Trophoblast cell (in vitro differentiated cells and primary cell): ENCODE results near the gene ADRM1.

Experiments used
- DNase-seq, 2 donors: peaks; one replicate each; pipeline ENCODE4 v3.0.0-alpha.2; 2016
- H2AFZ ChIP-seq: 2 replicates; pipeline ENCODE4 v1.6.1; 2013; ENCODE audit warnings: low read length, moderate library complexity, mild to moderate bottlenecking; ENCODE audit not compliant: insufficient read depth, poor library complexity
- H2AK5ac ChIP-seq: 2 replicates; pipeline ENCODE4 v1.6.1; 2013; ENCODE audit warnings: mild to moderate bottlenecking, low read length
- H2BK120ac ChIP-seq: 2 replicates; pipeline ENCODE4 v1.6.1; 2013; ENCODE audit warnings: low read length, mild to moderate bottlenecking, moderate library complexity; ENCODE audit not compliant: insufficient read depth, poor library complexity
- H2BK12ac ChIP-seq: 2 replicates; pipeline ENCODE4 v1.6.1; 2013; ENCODE audit warnings: mild to moderate bottlenecking, low read length, moderate library complexity
- H2BK5ac ChIP-seq: 2 replicates; pipeline ENCODE4 v1.6.1; 2013; ENCODE audit warnings: low read length, low read depth, moderate library complexity, mild to moderate bottlenecking; ENCODE audit not compliant: poor library complexity
- H3K14ac ChIP-seq: 2 replicates; pipeline ENCODE4 v1.6.1; 2013; ENCODE audit warnings: mild to moderate bottlenecking, low read length
- H3K18ac ChIP-seq: 2 replicates; pipeline ENCODE4 v1.6.1; 2013; ENCODE audit warnings: mild to moderate bottlenecking, low read length
- H3K23ac ChIP-seq: 2 replicates; pipeline ENCODE4 v1.6.1; 2013; ENCODE audit warnings: low read length
- H3K27ac ChIP-seq: 2 replicates; pipeline ENCODE4 v1.5.1; 2013; ENCODE audit warnings: low read depth, mild to moderate bottlenecking, inconsistent platforms, low read length, moderate library complexity
- H3K27me3 ChIP-seq: 2 replicates; pipeline ENCODE4 v1.6.1; 2013; ENCODE audit warnings: inconsistent platforms, mild to moderate bottlenecking, low read length, moderate library complexity; ENCODE audit not compliant: insufficient read depth
- H3K36me3 ChIP-seq, 2 experiments: 1 replicate in 1 of 2; 2 replicates in 1 of 2; pipeline ENCODE4 v1.6.1; 2013; ENCODE audit warnings: low read length in 2 of 2, mild to moderate bottlenecking in 2 of 2, moderate library complexity in 1 of 2; ENCODE audit not compliant: insufficient read depth in 2 of 2, control insufficient read depth in 1 of 2
- H3K4ac ChIP-seq: 2 replicates; pipeline ENCODE4 v1.6.1; 2013; ENCODE audit warnings: low read depth, mild to moderate bottlenecking, low read length, moderate library complexity
- H3K4me1 ChIP-seq, 2 experiments: 1 replicate in 1 of 2; 2 replicates in 1 of 2; pipeline ENCODE4 v1.6.1; 2013; ENCODE audit warnings: low read length in 2 of 2, mild to moderate bottlenecking in 2 of 2, moderate library complexity in 1 of 2; ENCODE audit not compliant: insufficient read depth in 2 of 2, control insufficient read depth in 1 of 2
- H3K4me2 ChIP-seq: 2 replicates; pipeline ENCODE4 v1.6.1; 2013; ENCODE audit warnings: inconsistent platforms, mild to moderate bottlenecking, low read length, moderate library complexity
- H3K4me3 ChIP-seq: 2 replicates; pipeline ENCODE4 v1.5.1; 2013; ENCODE audit warnings: mild to moderate bottlenecking, low read depth, low read length, inconsistent platforms
- H3K79me1 ChIP-seq: one replicate; pipeline ENCODE4 v1.6.1; 2013; ENCODE audit warnings: low read length
- H3K79me2 ChIP-seq: 2 replicates; pipeline ENCODE4 v1.6.1; 2013; ENCODE audit warnings: low read length, mild to moderate bottlenecking; ENCODE audit not compliant: control insufficient read depth, insufficient read depth, poor library complexity
- H3K9ac ChIP-seq: 2 replicates; pipeline ENCODE4 v1.6.1; 2013; ENCODE audit warnings: mild to moderate bottlenecking, low read length
- H3K9me3 ChIP-seq: 2 replicates; pipeline ENCODE4 v1.6.1; 2013; ENCODE audit warnings: low read depth, mild to moderate bottlenecking, control low read depth, inconsistent platforms, low read length; ENCODE audit not compliant: insufficient read depth
- H4K12ac ChIP-seq: 2 replicates; pipeline ENCODE4 v1.6.1; 2013; ENCODE audit warnings: low read depth, mild to moderate bottlenecking, low read length, moderate library complexity
- H4K8ac ChIP-seq: 2 replicates; pipeline ENCODE4 v1.6.1; 2013; ENCODE audit warnings: low read depth, mild to moderate bottlenecking, low read length, moderate library complexity
- H4K91ac ChIP-seq: one replicate; pipeline ENCODE4 v1.6.1; 2013; ENCODE audit warnings: low read depth, mild to moderate bottlenecking, low read length, moderate library complexity
- WGBS: extraction: QIAGEN DNeasy Blood & Tissue Kit; methylation state at CpG from one replicate; pipeline ENCODE4 v1.1.7; 2013; ENCODE audit warnings: missing lambda C conversion rate; ENCODE audit not compliant: insufficient read length, insufficient coverage; ENCODE audit errors: extremely low coverage; 5-methylcytosine and 5-hydroxymethylcytosine counted together

Gene ADRM1

GRCh38 chr20:62282877-62283503, 19.8 kb upstream of the ADRM1 start:
- DNase-seq, result no peak
- Histone ChIP-seq H3K27me3 (no peaks in the 10 kb centered on the region), H3K4me1 (peaks cover 15 to 27% of the 10 kb centered on the region in 2 experiments), H3K9ac (no peak overlapping the region), H4K91ac (no peak overlapping the region), H3K36me3 (peaks cover 55 to 64% of the 10 kb centered on the region in 2 experiments), H3K18ac (no peak overlapping the region), H3K27ac (no peak overlapping the region), H3K4me2 (no peak overlapping the region), H4K8ac (no peak overlapping the region), H2BK12ac (no peak overlapping the region), H3K4me3 (no peak overlapping the region), H2BK5ac (peak overlapping the region; percentile 10), H2AFZ (no peak overlapping the region), H3K23ac (no peak overlapping the region), H4K12ac (no peak overlapping the region), H2AK5ac (no peak overlapping the region), H3K9me3 (peaks cover 3% of the 10 kb centered on the region), H3K14ac (no peak overlapping the region), H3K79me2 (peaks cover 2% of the 10 kb centered on the region), H3K79me1 (no peaks in the 10 kb centered on the region), H3K4ac (no peak overlapping the region), H2BK120ac (no peak overlapping the region)
- WGBS, result no CpG with 5 or more reads among the region's 16 CpGs

DNA sequence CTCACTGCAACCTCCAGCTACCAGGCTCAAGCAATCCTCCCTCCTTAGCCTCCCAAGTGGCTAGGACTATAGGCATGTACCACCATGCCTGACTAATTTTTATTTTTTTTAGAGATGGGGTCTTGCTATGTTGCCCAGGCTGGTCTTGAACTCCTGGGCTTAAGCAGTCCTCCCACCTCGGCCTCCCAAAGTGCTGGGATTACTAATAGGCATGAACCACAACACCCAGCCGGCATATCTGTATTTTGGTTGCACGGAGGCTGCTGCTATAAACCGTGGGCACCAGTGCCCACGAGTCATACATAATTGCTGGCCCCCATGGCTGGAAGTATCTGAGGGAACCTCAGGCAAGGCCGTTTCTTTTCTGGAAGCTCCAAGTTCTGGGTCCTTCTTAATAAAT, 18.3 kb upstream of the ADRM1 start:
- no CpG with 5 or more reads among the region's 6 CpGs for WGBS
- no peak overlapping the region for H3K9ac ChIP-seq
- no peak overlapping the region for H3K4ac ChIP-seq
- H2AFZ ChIP-seq, result no peak overlapping the region
- no peak overlapping the region for H3K14ac ChIP-seq
- H2BK5ac ChIP-seq, result no peak overlapping the region
- no peak for DNase-seq
- H4K8ac ChIP-seq, result no peak overlapping the region
- H3K27me3 ChIP-seq, result no peaks in the 10 kb centered on the region
- H3K79me2 ChIP-seq, result peaks cover 2% of the 10 kb centered on the region
- no peak overlapping the region for H2AK5ac ChIP-seq
- peaks cover 53 to 61% of the 10 kb centered on the region in 2 experiments for H3K36me3 ChIP-seq
- no peaks in the 10 kb centered on the region for H3K79me1 ChIP-seq
- H3K23ac ChIP-seq, result no peak overlapping the region
- no peak overlapping the region for H2BK12ac ChIP-seq
- peaks cover 3% of the 10 kb centered on the region for H3K9me3 ChIP-seq
- H3K4me1 ChIP-seq, result peaks cover 15 to 27% of the 10 kb centered on the region in 2 experiments
- H3K4me3 ChIP-seq, result no peak overlapping the region
- H3K4me2 ChIP-seq, result no peak overlapping the region
- H2BK120ac ChIP-seq, result no peak overlapping the region
- no peak overlapping the region for H3K18ac ChIP-seq
- no peak overlapping the region for H4K12ac ChIP-seq
- H3K27ac ChIP-seq, result no peak overlapping the region
- no peak overlapping the region for H4K91ac ChIP-seq

DNA sequence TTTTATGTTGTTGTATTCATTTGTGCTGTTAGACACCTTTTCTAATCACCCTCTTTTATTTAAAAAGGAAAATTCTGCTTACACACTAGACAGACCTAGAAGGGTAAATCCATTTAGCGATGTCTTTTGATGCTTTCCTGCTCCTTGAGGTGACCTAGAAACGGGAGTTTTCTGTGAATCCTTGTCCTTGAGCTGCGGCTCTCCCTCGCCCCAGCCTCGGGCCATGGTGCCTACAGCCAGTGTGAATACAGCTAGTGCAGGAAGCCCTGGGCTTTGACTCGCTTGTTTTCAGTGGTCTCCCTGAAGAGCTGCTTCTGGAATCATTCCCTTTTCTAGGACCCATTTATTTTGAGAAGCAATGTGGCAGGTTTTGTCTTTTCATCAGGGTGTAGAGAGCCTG, 17.6 kb upstream of the ADRM1 start:
- H3K4ac ChIP-seq, result no peak overlapping the region
- H3K18ac ChIP-seq, result no peak overlapping the region
- H4K8ac ChIP-seq, result no peak overlapping the region
- H3K14ac ChIP-seq, result no peak overlapping the region
- H4K12ac ChIP-seq, result no peak overlapping the region
- H3K36me3 ChIP-seq, result peaks cover 52 to 58% of the 10 kb centered on the region in 2 experiments
- WGBS, result no CpG with 5 or more reads among the region's 6 CpGs
- DNase-seq, result no peak
- no peak overlapping the region for H3K4me2 ChIP-seq
- peaks cover 15 to 27% of the 10 kb centered on the region in 2 experiments for H3K4me1 ChIP-seq
- no peak overlapping the region for H2BK5ac ChIP-seq
- no peak overlapping the region for H2AFZ ChIP-seq
- no peaks in the 10 kb centered on the region for H3K79me1 ChIP-seq
- H3K23ac ChIP-seq, result no peak overlapping the region
- H2AK5ac ChIP-seq, result no peak overlapping the region
- H3K27me3 ChIP-seq, result no peaks in the 10 kb centered on the region
- H3K9ac ChIP-seq, result no peak overlapping the region
- no peak overlapping the region for H3K27ac ChIP-seq
- no peaks in the 10 kb centered on the region for H3K79me2 ChIP-seq
- no peak overlapping the region for H2BK120ac ChIP-seq
- no peak overlapping the region for H3K4me3 ChIP-seq
- H3K9me3 ChIP-seq, result peaks cover 3% of the 10 kb centered on the region
- H4K91ac ChIP-seq, result no peak overlapping the region
- H2BK12ac ChIP-seq, result no peak overlapping the region

GRCh38 chr20:62285722-62286121, 17.1 kb upstream of the ADRM1 start:
- peaks cover 47 to 53% of the 10 kb centered on the region in 2 experiments for H3K36me3 ChIP-seq
- H3K4me2 ChIP-seq, result no peak overlapping the region
- H3K79me2 ChIP-seq, result no peaks in the 10 kb centered on the region
- peak overlapping the region; percentile 26 for H3K27ac ChIP-seq
- no peak overlapping the region for H3K4ac ChIP-seq
- no peaks in the 10 kb centered on the region for H3K79me1 ChIP-seq
- no peak overlapping the region for H2BK5ac ChIP-seq
- no peak overlapping the region for H2BK12ac ChIP-seq
- no peak for DNase-seq
- no peak overlapping the region for H3K18ac ChIP-seq
- no peak overlapping the region for H4K12ac ChIP-seq
- no peak overlapping the region for H2AFZ ChIP-seq
- H3K27me3 ChIP-seq, result no peaks in the 10 kb centered on the region
- no peak overlapping the region for H3K9ac ChIP-seq
- H3K4me1 ChIP-seq, result peaks cover 15 to 27% of the 10 kb centered on the region in 2 experiments
- no peak overlapping the region for H3K23ac ChIP-seq
- no peak overlapping the region for H2BK120ac ChIP-seq
- no peak overlapping the region for H4K8ac ChIP-seq
- WGBS, result no CpG with 5 or more reads among the region's 23 CpGs
- H3K9me3 ChIP-seq, result peaks cover 3% of the 10 kb centered on the region
- H4K91ac ChIP-seq, result no peak overlapping the region
- no peak overlapping the region for H3K14ac ChIP-seq
- H2AK5ac ChIP-seq, result no peak overlapping the region
- H3K4me3 ChIP-seq, result no peak overlapping the region
